Small intestine (tissue), 7 donors: ENCODE measurements around the gene SLC7A14. TPM values are rescaled to one million over a fixed set of nuclear protein-coding genes. Genes with fewer than 3 reads are reported as not detected.

Experiments used
- DNase-seq, 2 donors: peaks; one replicate each; pipeline versions ENCODE4 v3.0.0 to v3.0.0-alpha.2; 2013
- FAIRE-seq: peaks from 2 replicates; lab custom pipeline; 2012; peaks lifted over from hg19 to GRCh38; lab: Jason Lieb, UNC
- H3K27ac ChIP-seq, 3 donors: one replicate each; pipeline ENCODE4 v1.5.1; 2013; ENCODE audit warnings: low read length in 2 of 3, mild to moderate bottlenecking in 2 of 3, control low read depth in 1 of 3, inconsistent platforms in 1 of 3, low read depth in 1 of 3, moderate library complexity in 1 of 3
- H3K27me3 ChIP-seq, 3 donors: one replicate each; pipeline ENCODE4 v1.6.1; 2013; ENCODE audit warnings: low read length in 3 of 3, inconsistent platforms in 1 of 3; ENCODE audit not compliant: control insufficient read depth in 3 of 3, insufficient read depth in 3 of 3
- H3K36me3 ChIP-seq, 3 donors: one replicate each; pipeline ENCODE4 v1.6.1; 2013; ENCODE audit warnings: low read length in 3 of 3, inconsistent platforms in 1 of 3, low read depth in 1 of 3, mild to moderate bottlenecking in 1 of 3, moderate library complexity in 1 of 3; ENCODE audit not compliant: control insufficient read depth in 3 of 3, insufficient read depth in 2 of 3
- H3K4me1 ChIP-seq, 3 donors: one replicate each; pipeline ENCODE4 v1.6.1; 2013; ENCODE audit warnings: low read length in 2 of 3, inconsistent platforms in 1 of 3, low read depth in 1 of 3, mild to moderate bottlenecking in 1 of 3, moderate library complexity in 1 of 3; ENCODE audit not compliant: control insufficient read depth in 3 of 3, insufficient read depth in 2 of 3
- H3K4me3 ChIP-seq, 3 donors: one replicate each; pipeline ENCODE4 v1.5.1; 2013; ENCODE audit warnings: low read length in 3 of 3, control low read depth in 1 of 3, inconsistent platforms in 1 of 3, low read depth in 1 of 3, mild to moderate bottlenecking in 1 of 3, moderate library complexity in 1 of 3
- H3K9me3 ChIP-seq, 2 donors: one replicate each; pipeline ENCODE4 v1.6.1; 2013; ENCODE audit warnings: low read depth in 1 of 2, low read length in 1 of 2; ENCODE audit not compliant: control insufficient read depth in 2 of 2, insufficient read depth in 1 of 2
- WGBS, 3 donors: extraction: QIAGEN DNeasy Blood & Tissue Kit; methylation state at CpG; one replicate each; pipeline ENCODE4 v1.1.7; 2013; 5-methylcytosine and 5-hydroxymethylcytosine counted together
- polyA plus RNA-seq, 4 donors: library from polyadenylated mRNA; stranded (reverse) in 3 of 4; unstranded in 1 of 4; fragments of 200-250 nt in 3 of 4; fragments of 120-200 nt in 1 of 4; gene quantifications; one replicate each; pipeline versions ENCODE4 v1.2.1 to v1.2.3, GENCODE V29; 2013
- donor health status: healthy with polysubstance abuse.
- donor health status: control.
- donor health status: control.
- donor health status: Bipolar disorder and iron deficiency.
- donor health status: healthy.

SLC7A14 gene
- polyA plus RNA-seq, 4 donors, result 1.0 to 1.6 TPM; not detected in 2

DNA sequence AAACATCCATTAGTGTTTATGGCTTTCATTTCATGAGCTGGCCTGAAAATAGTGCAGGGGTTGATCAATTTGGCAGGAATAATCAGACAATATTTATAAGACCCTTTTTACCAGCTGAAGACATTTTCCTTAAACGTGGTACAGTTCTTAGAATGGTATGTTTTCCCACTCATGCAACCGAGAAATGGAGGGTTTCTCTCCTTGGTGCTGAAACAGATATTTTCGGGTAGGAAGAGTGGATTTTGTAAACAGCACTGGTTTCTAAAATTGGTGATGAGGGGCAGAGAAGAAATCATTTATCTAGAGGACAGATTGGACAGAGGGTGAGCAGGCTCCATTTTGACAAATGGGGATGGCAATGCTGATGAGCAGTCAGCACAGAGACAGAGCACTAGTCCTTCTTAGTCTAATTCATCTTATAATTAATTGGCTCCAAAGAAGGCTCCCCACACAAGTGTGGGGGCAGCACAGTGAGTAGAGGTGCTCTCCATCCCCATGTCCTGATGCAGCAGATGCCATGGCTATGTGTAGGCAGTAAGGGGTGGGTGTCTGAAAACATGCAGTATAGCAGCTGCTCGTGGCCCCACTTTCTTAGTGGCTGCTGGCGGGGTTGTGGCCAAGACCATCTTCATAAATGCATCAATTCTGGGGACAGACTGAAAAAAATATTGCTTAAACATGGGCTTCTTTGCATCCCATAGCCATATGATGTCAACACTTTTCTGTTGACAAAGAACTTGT, 18.1 kb upstream of the SLC7A14 start:
- H3K27me3 ChIP-seq, result peaks cover 0 to 3% (median 0%) of the 10 kb centered on the region in 3 donors
- WGBS, 3 donors, result 51 to 79% (median 65%) methylated on average over 5 of the region's 5 CpGs
- H3K4me3 ChIP-seq, result no peak overlapping the region
- H3K9me3 ChIP-seq, result no peaks in the 10 kb centered on the region
- H3K27ac ChIP-seq, result no peak overlapping the region
- DNase-seq (no peak), FAIRE-seq (no peak)
- peaks cover 0 to 12% (median 0%) of the 10 kb centered on the region in 3 donors for H3K4me1 ChIP-seq
- no peaks in the 10 kb centered on the region for H3K36me3 ChIP-seq

DNA sequence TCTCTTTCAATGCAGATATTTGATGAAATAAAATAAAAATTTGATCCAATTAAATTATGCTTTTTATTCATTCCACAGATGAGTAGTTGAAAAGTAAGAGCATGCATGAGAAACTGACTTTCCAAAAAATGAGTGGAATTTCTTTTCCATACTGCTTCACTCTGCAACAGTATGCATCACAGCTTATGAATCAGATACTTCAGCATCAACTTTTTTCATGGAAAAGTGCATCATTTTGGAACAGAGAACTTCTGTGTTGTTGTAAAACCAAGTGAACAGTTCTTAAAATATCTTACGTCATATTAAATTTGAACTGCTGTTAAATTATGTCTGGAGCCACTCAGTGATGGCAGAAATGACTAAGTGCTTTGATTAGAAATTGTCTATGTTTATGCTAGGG, 16.7 kb upstream of the SLC7A14 start:
- Histone ChIP-seq H3K27ac (no peak overlapping the region), H3K4me3 (no peak overlapping the region), H3K36me3 (no peaks in the 10 kb centered on the region), H3K9me3 (no peaks in the 10 kb centered on the region), H3K27me3 (peaks cover 0 to 3% (median 0%) of the 10 kb centered on the region in 3 donors), H3K4me1 (peaks cover 0 to 17% (median 0%) of the 10 kb centered on the region in 3 donors)
- FAIRE-seq (no peak), DNase-seq (no peak)
- WGBS, 3 donors, result 94 to 100% (median 100%) methylated on average over 1 of the region's 1 CpG

DNA sequence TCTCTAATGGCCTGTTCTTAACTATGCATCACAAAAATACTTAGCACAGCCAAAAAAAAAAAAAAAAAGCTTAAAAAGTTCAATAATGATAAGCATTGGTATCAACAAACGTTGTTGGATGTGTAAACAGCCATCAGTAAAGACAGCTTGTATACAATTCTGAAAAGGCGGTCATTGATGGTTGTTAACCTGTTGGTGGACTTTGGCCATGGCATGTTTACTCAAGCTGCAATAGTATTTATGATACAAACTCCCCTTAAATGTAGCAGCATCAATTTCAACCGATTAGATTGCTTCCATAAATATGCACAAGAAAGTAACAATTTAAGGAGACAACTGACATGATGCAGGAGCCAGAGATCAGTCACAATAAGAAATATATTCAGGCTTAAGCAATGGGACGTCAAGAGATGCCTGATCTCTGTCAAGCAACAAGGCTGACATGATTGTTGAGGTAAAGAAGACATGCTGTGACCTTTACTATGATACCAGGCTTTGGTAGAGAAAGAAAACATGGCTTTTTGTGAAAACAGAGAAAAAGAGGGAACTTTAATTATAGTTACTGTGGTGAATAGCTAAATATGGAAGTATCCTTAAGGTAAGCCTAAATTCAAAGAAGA, 14.2 kb upstream of the SLC7A14 start:
- FAIRE-seq, result no peak
- Histone ChIP-seq H3K9me3 (no peaks in the 10 kb centered on the region), H3K27ac (peak overlapping the region in 1 of 3 donors; percentile 8), H3K27me3 (peaks cover 0 to 3% (median 0%) of the 10 kb centered on the region in 3 donors), H3K36me3 (no peaks in the 10 kb centered on the region), H3K4me1 (peaks cover 0 to 21% (median 0%) of the 10 kb centered on the region in 3 donors), H3K4me3 (no peak overlapping the region)
- peak; percentile 67 to 79 for DNase-seq
- 1 to 21% (median 16%) methylated on average over 4 of the region's 4 CpGs for WGBS, 3 donors

DNA sequence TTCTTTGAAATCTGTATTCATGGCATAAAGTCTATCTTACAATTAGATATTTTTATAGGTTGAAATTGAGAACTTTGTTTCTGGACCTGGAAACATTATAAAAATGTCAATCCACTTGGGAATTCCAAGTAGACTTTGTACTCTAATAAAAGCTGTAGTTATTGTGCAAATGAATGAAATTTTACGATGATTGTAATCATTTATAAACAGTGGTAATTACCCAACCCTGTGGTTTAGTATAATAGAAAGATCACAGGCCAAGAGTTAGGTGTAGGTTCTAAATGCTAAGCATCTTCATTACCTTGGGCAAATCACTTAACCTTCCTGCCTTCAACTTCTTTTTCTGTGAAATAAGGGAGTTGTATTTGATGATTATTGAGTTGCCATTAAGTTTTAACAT, 13.2 kb upstream of the SLC7A14 start:
- Histone ChIP-seq H3K4me3 (no peak overlapping the region), H3K4me1 (peaks cover 0 to 21% (median 0%) of the 10 kb centered on the region in 3 donors), H3K9me3 (no peaks in the 10 kb centered on the region), H3K27ac (peak overlapping the region in 1 of 3 donors; percentile 39), H3K27me3 (peaks cover 0 to under 1% (median 0%) of the 10 kb centered on the region in 3 donors), H3K36me3 (no peaks in the 10 kb centered on the region)
- FAIRE-seq, result peak; percentile 39
- 13 to 48% (median 26%) methylated on average over 1 of the region's 1 CpG for WGBS, 3 donors
- peak; percentile 71 to 73 for DNase-seq

DNA sequence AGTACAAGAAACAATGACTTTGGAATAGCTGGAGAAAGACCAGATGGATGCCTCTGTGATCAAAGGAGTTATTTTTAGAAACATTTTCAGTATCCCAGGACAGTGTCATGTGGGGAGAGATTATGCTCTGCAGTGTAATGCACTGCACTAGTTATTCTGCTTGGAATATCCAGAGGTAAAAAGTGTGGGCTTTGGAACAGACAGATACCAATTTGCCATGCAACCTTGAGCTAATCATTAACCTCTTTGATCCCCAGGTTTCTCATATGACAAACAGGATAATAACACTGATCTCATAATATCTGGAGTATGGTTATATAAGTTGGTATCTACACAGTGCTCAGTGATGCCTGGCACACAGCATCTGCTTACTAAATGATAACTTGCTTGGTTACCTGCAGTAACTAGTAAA, 12.2 kb upstream of the SLC7A14 start:
- Histone ChIP-seq H3K36me3 (no peaks in the 10 kb centered on the region), H3K27ac (peak overlapping the region in 1 of 3 donors; percentile 9), H3K27me3 (no peaks in the 10 kb centered on the region), H3K4me1 (peaks cover 0 to 21% (median 0%) of the 10 kb centered on the region in 3 donors), H3K9me3 (no peaks in the 10 kb centered on the region), H3K4me3 (no peak overlapping the region)
- FAIRE-seq (no peak), DNase-seq (peak; percentile 87 to 90)

DNA sequence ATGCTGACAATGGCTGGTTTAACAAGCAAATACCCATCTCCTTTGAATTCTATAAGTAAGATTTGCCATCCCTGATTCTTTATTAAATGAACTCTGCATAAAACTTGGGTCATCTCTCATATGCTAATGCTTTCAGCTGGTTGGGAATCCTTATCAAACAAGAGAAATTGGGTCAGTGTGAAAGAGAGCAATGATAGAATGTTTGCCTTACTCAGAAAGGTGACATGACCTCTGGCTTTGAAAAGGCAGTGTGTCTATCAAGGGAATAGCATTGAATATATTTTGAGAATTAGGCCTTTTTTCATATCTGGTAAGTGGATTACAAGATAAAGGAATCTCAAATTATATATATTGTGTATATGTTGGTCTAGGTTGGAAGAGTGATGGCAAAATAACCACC, 8.7 kb upstream of the SLC7A14 start:
- Histone ChIP-seq H3K9me3 (no peaks in the 10 kb centered on the region), H3K4me1 (peaks cover 0 to 10% (median 0%) of the 10 kb centered on the region in 3 donors), H3K4me3 (no peak overlapping the region), H3K36me3 (no peaks in the 10 kb centered on the region), H3K27me3 (no peaks in the 10 kb centered on the region), H3K27ac (no peak overlapping the region)
- FAIRE-seq, result no peak
- DNase-seq, result no peak

DNA sequence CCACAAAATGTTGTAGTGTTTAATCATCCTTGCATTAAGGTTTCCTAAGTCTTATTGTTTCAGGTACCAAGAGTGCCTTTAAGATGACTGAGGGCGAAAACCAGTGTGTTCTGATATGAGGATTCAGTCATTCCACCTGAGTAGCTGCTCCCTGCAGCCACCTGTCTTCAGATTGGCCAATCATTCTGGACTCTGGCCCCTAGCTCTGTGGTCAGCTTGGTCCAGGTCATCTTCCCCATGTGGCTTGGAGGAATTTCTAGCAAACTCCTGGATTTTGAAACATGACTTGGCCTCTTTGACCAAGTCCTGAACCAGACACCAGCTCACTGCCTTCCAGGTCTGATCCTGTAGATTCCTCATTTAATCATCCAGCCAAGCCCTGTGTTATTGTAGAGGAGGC, 7.8 kb upstream of the SLC7A14 start:
- Histone ChIP-seq H3K27ac (no peak overlapping the region), H3K4me1 (peaks cover 0 to 9% (median 0%) of the 10 kb centered on the region in 3 donors), H3K27me3 (peaks cover 0 to 3% (median 0%) of the 10 kb centered on the region in 3 donors), H3K36me3 (no peaks in the 10 kb centered on the region), H3K9me3 (no peaks in the 10 kb centered on the region), H3K4me3 (no peak overlapping the region)
- 77 to 86% (median 77%) methylated on average over 1 of the region's 1 CpG for WGBS, 3 donors
- no peak for FAIRE-seq
- DNase-seq, result no peak

DNA sequence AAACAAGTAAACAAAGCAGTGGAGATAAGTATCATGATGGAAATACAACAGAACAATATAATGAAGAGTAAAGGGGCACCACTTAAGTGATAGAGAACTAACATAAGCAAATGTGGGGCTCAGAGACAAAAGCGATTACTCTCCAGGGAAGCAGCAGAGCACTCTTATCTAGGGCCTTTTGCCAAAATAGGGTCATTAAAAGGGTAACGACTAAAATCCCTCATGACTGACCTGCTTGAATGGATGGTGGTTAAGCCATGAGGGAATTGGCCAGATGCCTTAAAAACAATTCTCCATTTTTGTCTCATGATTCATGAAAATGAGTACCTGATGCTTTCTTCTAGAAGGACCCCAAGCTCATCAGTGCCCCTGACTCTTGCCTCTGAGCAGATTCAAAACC, 3.2 kb upstream of the SLC7A14 start:
- FAIRE-seq (no peak), DNase-seq (no peak)
- no peak overlapping the region for H3K27ac ChIP-seq
- H3K4me3 ChIP-seq, result no peak overlapping the region
- H3K27me3 ChIP-seq, result peaks cover 0 to 34% (median 25%) of the 10 kb centered on the region in 3 donors
- WGBS, 3 donors, result 42 to 56% (median 49%) methylated on average over 2 of the region's 2 CpGs
- H3K36me3 ChIP-seq, result no peaks in the 10 kb centered on the region
- peaks cover 0 to 5% (median 0%) of the 10 kb centered on the region in 3 donors for H3K4me1 ChIP-seq
- H3K9me3 ChIP-seq, result no peaks in the 10 kb centered on the region
